Diencephalon (tissue), 1 donor: ENCODE measurements around the gene RASSF9. TPM values are rescaled to one million over a fixed set of nuclear protein-coding genes. Genes with fewer than 3 reads are reported as not detected.

Source experiments
- total RNA-seq: library from RNA; depleted of rRNA; stranded (reverse); fragments of >200 nt; gene quantifications from one replicate; pipeline ENCODE4 v1.2.3, GENCODE V29; 2014

Gene RASSF9
- 7.2 TPM for total RNA-seq

GRCh38 chr12:85836197-85837090 lies at the start of gene RASSF9:
RASSF9 (minus strand) TSS chr12:85836409; CDS start chr12:85836201, 208 bp downstream.

GRCh38 chr12:85874031-85874461 lies 37.8 kb upstream of the RASSF9 start, which contains the start of gene NTS:
NTS (plus strand) TSS chr12:85874295; CDS start chr12:85874404, 109 bp downstream.

Other genes starting within 250 kb of the RASSF9 start
- gene NTS, start 37.9 kb upstream of the RASSF9 start, total RNA-seq = 211 TPM